GM12865 (cell line): ENCODE data around the gene SPEM3.

ENCODE experiments used
- DNase-seq: peaks from one replicate; pipeline ENCODE4 v3.0.0; 2010; ENCODE audit warnings: low read depth
- H3K4me3 ChIP-seq: 2 replicates; pipeline ENCODE4 v1.5.1; 2011; ENCODE audit warnings: mild to moderate bottlenecking, low read depth, low read length, control low read depth
- TF ChIP-seq, protein P1 (sequence below): IDR thresholded peaks from 2 replicates; pipeline ENCODE4 v1.5.1; 2011; ENCODE audit warnings: low read length, control low read depth, low read depth, inconsistent platforms; ENCODE audit not compliant: insufficient read depth; ENCODE audit errors: missing control alignments

Gene SPEM3

GRCh38 chr17:7428557-7428956 lies at the start of gene SPEM3:
Gene SPEM3 (plus strand): TSS chr17:7428857. CDS start chr17:7428903, 46 bp downstream.
- no peak within 1 kb of the TSS for H3K4me3 ChIP-seq
- TF ChIP-seq, protein P1, sequence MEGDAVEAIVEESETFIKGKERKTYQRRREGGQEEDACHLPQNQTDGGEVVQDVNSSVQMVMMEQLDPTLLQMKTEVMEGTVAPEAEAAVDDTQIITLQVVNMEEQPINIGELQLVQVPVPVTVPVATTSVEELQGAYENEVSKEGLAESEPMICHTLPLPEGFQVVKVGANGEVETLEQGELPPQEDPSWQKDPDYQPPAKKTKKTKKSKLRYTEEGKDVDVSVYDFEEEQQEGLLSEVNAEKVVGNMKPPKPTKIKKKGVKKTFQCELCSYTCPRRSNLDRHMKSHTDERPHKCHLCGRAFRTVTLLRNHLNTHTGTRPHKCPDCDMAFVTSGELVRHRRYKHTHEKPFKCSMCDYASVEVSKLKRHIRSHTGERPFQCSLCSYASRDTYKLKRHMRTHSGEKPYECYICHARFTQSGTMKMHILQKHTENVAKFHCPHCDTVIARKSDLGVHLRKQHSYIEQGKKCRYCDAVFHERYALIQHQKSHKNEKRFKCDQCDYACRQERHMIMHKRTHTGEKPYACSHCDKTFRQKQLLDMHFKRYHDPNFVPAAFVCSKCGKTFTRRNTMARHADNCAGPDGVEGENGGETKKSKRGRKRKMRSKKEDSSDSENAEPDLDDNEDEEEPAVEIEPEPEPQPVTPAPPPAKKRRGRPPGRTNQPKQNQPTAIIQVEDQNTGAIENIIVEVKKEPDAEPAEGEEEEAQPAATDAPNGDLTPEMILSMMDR, result no peak
- DNase-seq, result no peak

- no peak for DNase-seq
- H3K4me3 ChIP-seq, result no peak overlapping the region
- TF ChIP-seq, protein P1, result no peak
Measured at GRCh38 chr17:7379134-7379533, 49.5 kb upstream of the SPEM3 start.

DNA sequence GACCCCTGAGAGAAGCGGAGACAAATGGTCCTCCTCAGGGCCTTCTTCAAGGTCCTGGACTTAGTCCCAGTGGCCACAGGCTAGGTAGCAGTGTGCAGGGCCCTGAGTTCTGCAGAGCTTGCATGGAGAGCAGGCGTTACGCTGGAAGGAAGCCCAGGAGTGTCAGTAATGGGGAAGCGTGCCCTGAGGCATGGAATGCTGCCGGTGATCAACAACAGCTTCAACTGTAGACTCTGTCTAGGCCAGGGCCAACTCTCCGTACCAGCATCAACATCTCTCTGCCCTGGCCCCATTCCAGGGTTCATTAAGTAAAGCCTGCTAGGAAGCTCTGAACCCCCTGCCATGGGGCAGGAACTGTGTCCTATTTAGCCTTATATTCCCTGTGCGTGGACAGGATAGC lies 48.3 kb upstream of the SPEM3 start:
- TF ChIP-seq, protein P1, result no peak
- no peak for DNase-seq
- H3K4me3 ChIP-seq, result no peak overlapping the region

DNA sequence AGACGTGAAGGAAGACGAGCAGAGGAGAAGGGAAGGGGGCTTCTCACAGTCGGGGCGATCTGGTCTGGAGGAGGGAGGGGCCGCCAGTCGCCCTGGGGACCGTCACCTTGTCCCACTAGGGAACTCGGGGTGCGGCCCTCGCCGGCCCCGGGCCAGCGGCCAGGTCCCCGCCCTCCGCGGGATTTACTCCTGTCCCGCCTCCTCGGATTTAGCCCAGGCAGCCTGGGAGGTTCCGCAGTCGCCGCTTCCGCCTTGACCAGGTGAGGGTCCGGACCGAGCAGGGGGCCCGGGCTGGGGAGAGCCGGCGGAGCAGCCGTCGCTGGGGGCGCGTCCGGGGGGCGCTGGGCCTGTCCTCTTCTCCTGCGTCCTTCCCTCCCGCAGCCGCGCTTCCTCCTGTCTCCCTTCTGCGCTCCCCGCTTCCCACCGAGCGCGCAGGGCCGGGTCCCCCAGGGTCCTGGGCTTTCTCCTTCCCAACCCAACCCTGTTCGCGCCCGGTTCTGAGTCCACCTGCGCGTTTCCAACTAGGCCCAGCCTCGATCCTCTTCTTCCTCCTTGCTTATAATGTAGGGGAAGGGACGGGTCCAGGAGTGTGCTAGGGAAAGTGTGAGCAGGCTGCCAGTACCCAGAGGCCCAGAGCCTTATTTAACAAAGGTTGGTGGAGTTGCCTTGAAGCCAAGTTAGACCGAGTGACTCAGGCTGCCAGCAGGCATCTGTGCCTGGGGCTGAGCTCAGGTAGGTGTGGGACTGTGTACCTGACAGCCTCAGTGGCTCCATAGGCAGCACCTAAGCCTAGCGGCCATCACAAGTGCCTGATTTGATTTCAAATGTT lies 47.6 kb upstream of the SPEM3 start, which contains the start of gene TNK1:
TSS of gene TNK1 (plus strand) at position 235 of the 829 bp plus-strand sequence. CDS start 1,838 bp downstream, outside the sequence.
- no peak within 1 kb of the TSS for H3K4me3 ChIP-seq
- no peak for DNase-seq
- TF ChIP-seq, protein P1, result no peak

DNA sequence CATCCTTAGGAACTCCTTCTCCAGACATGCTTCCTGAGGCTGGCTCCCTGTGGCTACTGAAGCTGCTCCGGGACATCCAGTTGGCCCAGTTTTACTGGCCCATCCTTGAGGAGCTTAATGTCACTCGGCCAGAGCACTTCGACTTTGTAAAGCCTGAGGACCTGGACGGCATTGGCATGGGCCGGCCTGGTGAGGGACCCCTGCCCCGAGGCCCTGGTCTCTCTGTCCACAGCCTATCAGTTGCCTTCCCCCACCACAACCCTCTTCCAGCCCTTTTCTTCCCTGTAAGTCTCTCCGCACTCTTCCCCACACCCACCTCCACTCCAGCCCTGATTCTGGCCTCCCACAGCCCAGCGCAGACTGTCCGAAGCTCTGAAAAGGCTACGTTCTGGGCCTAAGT lies 45.8 kb upstream of the SPEM3 start:
- TF ChIP-seq, protein P1, result no peak
- no peak overlapping the region for H3K4me3 ChIP-seq
- DNase-seq, result no peak

- H3K4me3 ChIP-seq, result peak overlapping the region; percentile 66
- TF ChIP-seq, protein P1, result no peak
- no peak for DNase-seq
Measured at GRCh38 chr17:7383371-7383741, 45.3 kb upstream of the SPEM3 start.
